ENCODE measurements around the gene SLC44A2. TPM values are rescaled to one million over a fixed set of nuclear protein-coding genes. Genes with fewer than 3 reads are reported as not detected.

Gene SLC44A2
- total and polyA plus RNA-seq, 2 experiments from 2014 or later, result 44.4 to 91.3 TPM

- H3K27me3 ChIP-seq, result no peaks in the 10 kb centered on the region
- H3K36me3 ChIP-seq (replicated peaks; ENCODE audit: insufficient read depth, low read depth), result no peaks in the 10 kb centered on the region
- H3K4me1 ChIP-seq (ENCODE audit: insufficient read depth), result no peaks in the 10 kb centered on the region
- DNase-seq (ENCODE audit: low spot score), result no peak
- H3K9me3 ChIP-seq (ENCODE audit: low read depth), result no peaks in the 10 kb centered on the region
- no peak overlapping the region for H3K4me2 ChIP-seq
- H3K4me3 ChIP-seq, result no peak overlapping the region
- H2AFZ ChIP-seq, result no peak overlapping the region
- 96% methylated on average over 15 of the region's 15 CpGs for WGBS (ENCODE audit: low lambda C conversion rate, missing lambda C conversion rate)
- no peak for TF ChIP-seq EZH2 (IDR thresholded peaks at IDR 0.05; ENCODE audit: borderline replicate concordance)
- TF ChIP-seq EZH2phosphoT487 (IDR thresholded peaks at IDR 0.05; ENCODE audit: low read depth, severe bottlenecking, unreplicated experiment), result no peak
- no peak for TF ChIP-seq CTCF (IDR thresholded peaks at IDR 0.05; ENCODE audit: poor library complexity)
- H3K79me2 ChIP-seq, result peaks cover 60% of the 10 kb centered on the region
- no peaks in the 10 kb centered on the region for H3K9me2 ChIP-seq (replicated peaks; ENCODE audit: insufficient read depth)
- H4K20me1 ChIP-seq (ENCODE audit: insufficient read depth, poor library complexity, severe bottlenecking), result peaks cover 72% of the 10 kb centered on the region
- H3K27ac ChIP-seq, result no peak overlapping the region
Observed at GRCh38 chr19:10680545-10681135, 55.3 kb downstream of the SLC44A2 start.

- no peak overlapping the region for H2AFZ ChIP-seq
- H3K4me2 ChIP-seq, result no peak overlapping the region
- 100% methylated on average over 4 of the region's 4 CpGs for WGBS (ENCODE audit: low lambda C conversion rate, missing lambda C conversion rate)
- no peaks in the 10 kb centered on the region for H3K36me3 ChIP-seq (replicated peaks; ENCODE audit: insufficient read depth, low read depth)
- H3K9me2 ChIP-seq (replicated peaks; ENCODE audit: insufficient read depth), result no peaks in the 10 kb centered on the region
- no peaks in the 10 kb centered on the region for H3K9me3 ChIP-seq (ENCODE audit: low read depth)
- no peaks in the 10 kb centered on the region for H3K27me3 ChIP-seq
- no peak for TF ChIP-seq CTCF (IDR thresholded peaks at IDR 0.05; ENCODE audit: poor library complexity)
- no peak for TF ChIP-seq EZH2phosphoT487 (IDR thresholded peaks at IDR 0.05; ENCODE audit: low read depth, severe bottlenecking, unreplicated experiment)
- no peak for TF ChIP-seq EZH2 (IDR thresholded peaks at IDR 0.05; ENCODE audit: borderline replicate concordance)
- DNase-seq (ENCODE audit: low spot score), result no peak
- H3K27ac ChIP-seq, result no peak overlapping the region
- no peak overlapping the region for H3K4me3 ChIP-seq
- no peaks in the 10 kb centered on the region for H3K4me1 ChIP-seq (ENCODE audit: insufficient read depth)
- H4K20me1 ChIP-seq (ENCODE audit: insufficient read depth, poor library complexity, severe bottlenecking), result peaks cover 73% of the 10 kb centered on the region
- peaks cover 58% of the 10 kb centered on the region for H3K79me2 ChIP-seq
Observed at GRCh38 chr19:10681658-10682057, 56.3 kb downstream of the SLC44A2 start.

- Histone ChIP-seq H3K36me3 (replicated peaks; ENCODE audit: insufficient read depth, low read depth) (no peaks in the 10 kb centered on the region), H3K27ac (no peak overlapping the region), H3K79me2 (peaks cover 50% of the 10 kb centered on the region), H4K20me1 (ENCODE audit: insufficient read depth, poor library complexity, severe bottlenecking) (peaks cover 73% of the 10 kb centered on the region), H3K9me3 (ENCODE audit: low read depth) (no peaks in the 10 kb centered on the region), H3K27me3 (no peaks in the 10 kb centered on the region), H3K4me3 (no peak overlapping the region), H3K4me1 (ENCODE audit: insufficient read depth) (no peaks in the 10 kb centered on the region), H2AFZ (no peak overlapping the region), H3K4me2 (no peak overlapping the region), H3K9me2 (replicated peaks; ENCODE audit: insufficient read depth) (no peaks in the 10 kb centered on the region)
- 94% methylated on average over 15 of the region's 15 CpGs for WGBS (ENCODE audit: low lambda C conversion rate, missing lambda C conversion rate)
- TF ChIP-seq EZH2phosphoT487 (IDR thresholded peaks at IDR 0.05; ENCODE audit: low read depth, severe bottlenecking, unreplicated experiment) (no peak), EZH2 (IDR thresholded peaks at IDR 0.05; ENCODE audit: borderline replicate concordance) (no peak), CTCF (IDR thresholded peaks at IDR 0.05; ENCODE audit: poor library complexity) (no peak)
- no peak for DNase-seq (ENCODE audit: low spot score)
Observed at GRCh38 chr19:10682397-10683063, 57.2 kb downstream of the SLC44A2 start.

Measured in hepatocyte (in vitro differentiated cells).